ENCODE results near the gene FHIP2A.

DNA sequence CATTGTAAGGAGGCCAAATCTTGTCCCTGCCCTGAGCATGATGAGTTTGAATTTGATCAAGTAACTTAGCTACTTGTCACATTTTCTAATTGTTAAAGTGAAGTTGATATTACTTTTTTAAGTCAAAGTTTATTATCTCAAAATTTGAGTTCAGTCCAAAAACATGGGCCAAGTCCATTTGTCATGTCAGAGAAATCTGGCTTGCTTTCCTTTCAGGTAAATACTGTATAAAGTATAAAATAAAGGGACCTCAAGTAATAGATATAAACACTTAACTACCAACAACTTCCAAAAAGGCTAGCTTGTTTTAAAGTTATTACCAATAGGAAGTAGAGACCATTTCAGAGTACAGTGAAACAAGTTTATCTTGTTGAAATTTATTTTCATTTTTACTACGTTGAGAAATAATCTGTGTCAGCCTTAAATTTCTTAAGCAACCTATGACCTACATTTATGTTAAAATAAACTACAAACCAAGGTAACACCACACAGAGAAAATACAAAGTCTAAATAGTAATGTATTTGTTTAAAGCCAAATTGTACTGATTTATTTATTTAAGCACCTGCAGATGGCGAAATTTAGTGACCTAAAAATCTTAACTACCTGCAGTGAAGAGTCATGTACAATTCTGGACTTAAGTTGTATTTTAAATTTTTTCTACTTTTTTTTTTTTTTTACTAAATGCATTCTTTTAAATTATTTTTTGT, 36.5 kb downstream of the FHIP2A start:
- TF ChIP-seq EP300 (IDR thresholded peaks at IDR 0.05) (no peak), CTCF (IDR thresholded peaks at IDR 0.05) (no peak)
